Measurements from ENCODE around the gene IL2. TPM values are rescaled to one million over a fixed set of nuclear protein-coding genes. Genes with fewer than 3 reads are reported as not detected.

IL2 gene
- polyA plus RNA-seq, 1 donor (not counting 4 experiments of a cell fraction or from before 2014, with no cell fraction given), result not detected

DNA sequence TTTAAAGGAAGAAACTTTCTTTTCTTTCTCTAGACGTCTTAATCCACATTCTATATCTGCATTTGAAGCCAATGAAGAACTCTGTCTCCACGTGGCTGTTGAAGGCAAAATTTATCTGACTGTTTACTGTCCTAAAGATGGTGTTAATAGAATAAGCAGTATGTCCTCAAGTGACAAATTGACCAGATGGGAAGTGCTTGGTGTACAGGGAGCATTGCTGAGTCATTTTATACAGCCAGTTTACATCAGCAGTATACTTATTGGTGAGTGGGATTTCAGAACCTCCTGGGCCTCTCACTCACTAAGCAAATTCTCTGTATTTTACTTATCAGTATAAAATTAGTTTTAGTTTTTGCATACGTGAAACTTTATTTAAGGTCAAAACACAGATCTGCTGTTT is 44.0 kb downstream of the IL2 start:
- no peak overlapping the region for H3K4me3 ChIP-seq (ENCODE audit: control insufficient read depth in 2 of 3, extremely low read depth in 1 of 3, insufficient read depth in 2 of 3, low read depth in 1 of 3, low read length in 3 of 3)
- H3K27me3 ChIP-seq (ENCODE audit: control insufficient read depth, extremely low read depth, insufficient read depth, low read length), result no peaks in the 10 kb centered on the region
- no peaks in the 10 kb centered on the region for H3K4me1 ChIP-seq (ENCODE audit: control insufficient read depth, extremely low read depth, insufficient read depth, low read length)
- H2AFZ ChIP-seq (ENCODE audit: control insufficient read depth, low read length), result no peak overlapping the region
- H3K27ac ChIP-seq (ENCODE audit: control insufficient read depth, insufficient read depth, low read length), result no peak overlapping the region
- H3K9me3 ChIP-seq (ENCODE audit: control insufficient read depth, low read depth, low read length), result no peaks in the 10 kb centered on the region
- H3K9ac ChIP-seq (ENCODE audit: control insufficient read depth, extremely low read depth, insufficient read depth, low read length), result no peak overlapping the region
- DNase-seq (ENCODE audit: low read depth, low spot score) (no peak), FAIRE-seq (no peak)
- H4K20me1 ChIP-seq (ENCODE audit: control insufficient read depth, extremely low read depth, insufficient read depth, low read length), result no peaks in the 10 kb centered on the region
- TF ChIP-seq, protein P1, sequence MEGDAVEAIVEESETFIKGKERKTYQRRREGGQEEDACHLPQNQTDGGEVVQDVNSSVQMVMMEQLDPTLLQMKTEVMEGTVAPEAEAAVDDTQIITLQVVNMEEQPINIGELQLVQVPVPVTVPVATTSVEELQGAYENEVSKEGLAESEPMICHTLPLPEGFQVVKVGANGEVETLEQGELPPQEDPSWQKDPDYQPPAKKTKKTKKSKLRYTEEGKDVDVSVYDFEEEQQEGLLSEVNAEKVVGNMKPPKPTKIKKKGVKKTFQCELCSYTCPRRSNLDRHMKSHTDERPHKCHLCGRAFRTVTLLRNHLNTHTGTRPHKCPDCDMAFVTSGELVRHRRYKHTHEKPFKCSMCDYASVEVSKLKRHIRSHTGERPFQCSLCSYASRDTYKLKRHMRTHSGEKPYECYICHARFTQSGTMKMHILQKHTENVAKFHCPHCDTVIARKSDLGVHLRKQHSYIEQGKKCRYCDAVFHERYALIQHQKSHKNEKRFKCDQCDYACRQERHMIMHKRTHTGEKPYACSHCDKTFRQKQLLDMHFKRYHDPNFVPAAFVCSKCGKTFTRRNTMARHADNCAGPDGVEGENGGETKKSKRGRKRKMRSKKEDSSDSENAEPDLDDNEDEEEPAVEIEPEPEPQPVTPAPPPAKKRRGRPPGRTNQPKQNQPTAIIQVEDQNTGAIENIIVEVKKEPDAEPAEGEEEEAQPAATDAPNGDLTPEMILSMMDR (optimal IDR thresholded peaks at IDR 0.05 in 1 of 3, IDR thresholded peaks at IDR 0.05 in 1 of 3, conservative IDR thresholded peaks at IDR 0.05 in 1 of 3; ENCODE audit: extremely low read depth in 1 of 3, insufficient read depth in 2 of 3, low read length in 3 of 3), result no peak
- TF ChIP-seq EZH2 (IDR thresholded peaks at IDR 0.05; ENCODE audit: low read length), result no peak
- dilution Hi-C loops (cut with MboI; ENCODE audit: extremely low pct_ligation_motif_present, low sequenced_read_pairs), result no loop called here
- H3K36me3 ChIP-seq (ENCODE audit: control insufficient read depth in 2 of 2, extremely low read depth in 1 of 2, insufficient read depth in 2 of 2, low read length in 2 of 2), result no peaks in the 10 kb centered on the region
- H3K4me2 ChIP-seq (ENCODE audit: control insufficient read depth, extremely low read depth, insufficient read depth, low read depth, low read length), result no peak overlapping the region
- H3K9me1 ChIP-seq (ENCODE audit: control insufficient read depth, extremely low read depth, insufficient read depth, low read length), result no peaks in the 10 kb centered on the region
- no peaks in the 10 kb centered on the region for H3K79me2 ChIP-seq (ENCODE audit: control insufficient read depth, insufficient read depth, low read length)

DNA sequence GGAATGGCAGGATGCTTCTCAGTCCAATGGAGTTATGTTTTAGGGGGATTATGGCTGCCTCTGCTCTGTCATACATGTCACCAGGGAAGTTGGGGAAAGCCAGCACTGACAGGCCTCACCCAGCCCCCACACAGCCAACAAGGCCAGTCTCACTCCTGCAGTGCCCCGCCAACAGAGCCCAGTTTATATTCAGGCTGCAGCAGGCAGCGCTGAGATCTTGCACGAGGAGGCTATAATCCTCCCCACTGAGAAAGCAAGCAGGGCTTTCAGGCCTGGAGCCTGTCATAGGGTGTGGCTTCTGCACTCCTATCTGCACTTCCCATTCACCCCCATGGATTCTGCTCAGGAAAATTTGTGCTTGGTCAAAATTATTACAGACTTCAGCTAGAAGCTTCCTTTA is 52.7 kb downstream of the IL2 start:
- H3K36me3 ChIP-seq (ENCODE audit: control insufficient read depth in 2 of 2, extremely low read depth in 1 of 2, insufficient read depth in 2 of 2, low read length in 2 of 2), result no peaks in the 10 kb centered on the region
- H3K4me3 ChIP-seq (ENCODE audit: control insufficient read depth in 2 of 3, extremely low read depth in 1 of 3, insufficient read depth in 2 of 3, low read depth in 1 of 3, low read length in 3 of 3), result no peak overlapping the region
- no peak overlapping the region for H3K9ac ChIP-seq (ENCODE audit: control insufficient read depth, extremely low read depth, insufficient read depth, low read length)
- H4K20me1 ChIP-seq (ENCODE audit: control insufficient read depth, extremely low read depth, insufficient read depth, low read length), result no peaks in the 10 kb centered on the region
- H3K27ac ChIP-seq (ENCODE audit: control insufficient read depth, insufficient read depth, low read length), result no peak overlapping the region
- no peaks in the 10 kb centered on the region for H3K9me1 ChIP-seq (ENCODE audit: control insufficient read depth, extremely low read depth, insufficient read depth, low read length)
- H3K27me3 ChIP-seq (ENCODE audit: control insufficient read depth, extremely low read depth, insufficient read depth, low read length), result no peaks in the 10 kb centered on the region
- no peak for FAIRE-seq
- no peak overlapping the region for H2AFZ ChIP-seq (ENCODE audit: control insufficient read depth, low read length)
- no peaks in the 10 kb centered on the region for H3K4me1 ChIP-seq (ENCODE audit: control insufficient read depth, extremely low read depth, insufficient read depth, low read length)
- no peaks in the 10 kb centered on the region for H3K79me2 ChIP-seq (ENCODE audit: control insufficient read depth, insufficient read depth, low read length)
- no peak for DNase-seq (ENCODE audit: low read depth, low spot score)
- no peaks in the 10 kb centered on the region for H3K9me3 ChIP-seq (ENCODE audit: control insufficient read depth, low read depth, low read length)
- H3K4me2 ChIP-seq (ENCODE audit: control insufficient read depth, extremely low read depth, insufficient read depth, low read depth, low read length), result no peak overlapping the region
- no peak for TF ChIP-seq EZH2 (IDR thresholded peaks at IDR 0.05; ENCODE audit: low read length)
- TF ChIP-seq, protein P1 (optimal IDR thresholded peaks at IDR 0.05 in 1 of 3, IDR thresholded peaks at IDR 0.05 in 1 of 3, conservative IDR thresholded peaks at IDR 0.05 in 1 of 3; ENCODE audit: extremely low read depth in 1 of 3, insufficient read depth in 2 of 3, low read length in 3 of 3), result no peak
- dilution Hi-C loops (cut with MboI; ENCODE audit: extremely low pct_ligation_motif_present, low sequenced_read_pairs), result no loop called here

Other genes starting within 250 kb of the IL2 start
- not detected in 3 replicates for gene ADAD1, start 77.7 kb downstream of the IL2 start, polyA plus RNA-seq
- not detected in 3 replicates for gene IL21, start 164.3 kb upstream of the IL2 start, polyA plus RNA-seq

Data from keratinocyte (primary cell).